ENCODE data around the gene RGL1.
"Not testable (repeated sequence)": the region's sequence is repeated elsewhere in the genome, so short reads cannot be mapped to it uniquely, and the experiment has no call there.

RGL1 gene

GRCh38 chr1:183785921-183786320, 19.0 kb upstream of the RGL1 start:
- not testable (repeated sequence) for DNase-seq (ENCODE audit: low spot score)

GRCh38 chr1:183787704-183788103, 17.2 kb upstream of the RGL1 start:
- DNase-seq (ENCODE audit: low spot score) = no peak

- no peak for DNase-seq (ENCODE audit: low spot score)
Observed at GRCh38 chr1:183791319-183791718, 13.6 kb upstream of the RGL1 start.

- DNase-seq (ENCODE audit: low spot score) = no peak
Observed at GRCh38 chr1:183792300-183792699, 12.6 kb upstream of the RGL1 start.

- no peak for DNase-seq (ENCODE audit: low spot score)
Observed at GRCh38 chr1:183794088-183794487, 10.8 kb upstream of the RGL1 start.

GRCh38 chr1:183800449-183800848, 4.5 kb upstream of the RGL1 start:
- no peak for DNase-seq (ENCODE audit: low spot score)

- DNase-seq (ENCODE audit: low spot score) = no peak
Observed at GRCh38 chr1:183801649-183802048, 3.3 kb upstream of the RGL1 start.

- peak; percentile 56 for DNase-seq (ENCODE audit: low spot score)
Observed at GRCh38 chr1:183804387-183804786, 533 bp upstream of the RGL1 start.

- DNase-seq (ENCODE audit: low spot score) = no peak
Observed at GRCh38 chr1:183806125-183806524, 1.2 kb downstream of the RGL1 start.

GRCh38 chr1:183806675-183807074, 1.8 kb downstream of the RGL1 start:
- no peak for DNase-seq (ENCODE audit: low spot score)

GRCh38 chr1:183807549-183808168, 2.7 kb downstream of the RGL1 start:
- no peak for DNase-seq (ENCODE audit: low spot score)

GRCh38 chr1:183808296-183809027, 3.5 kb downstream of the RGL1 start:
- no peak for DNase-seq (ENCODE audit: low spot score)

- DNase-seq (ENCODE audit: low spot score) = no peak
Observed at GRCh38 chr1:183810121-183810520, 5.2 kb downstream of the RGL1 start.

GRCh38 chr1:183810756-183811544, 6.0 kb downstream of the RGL1 start:
- no peak for DNase-seq (ENCODE audit: low spot score)

GRCh38 chr1:183812128-183812527, 7.2 kb downstream of the RGL1 start:
- DNase-seq (ENCODE audit: low spot score) = no peak

GRCh38 chr1:183812686-183813569, 8.0 kb downstream of the RGL1 start:
- no peak for DNase-seq (ENCODE audit: low spot score)

- no peak for DNase-seq (ENCODE audit: low spot score)
Observed at GRCh38 chr1:183814121-183814681, 9.3 kb downstream of the RGL1 start.

GRCh38 chr1:183816110-183816509, 11.2 kb downstream of the RGL1 start:
- no peak for DNase-seq (ENCODE audit: low spot score)

- no peak for DNase-seq (ENCODE audit: low spot score)
Observed at GRCh38 chr1:183817576-183818288, 12.8 kb downstream of the RGL1 start.

GRCh38 chr1:183819059-183819458, 14.1 kb downstream of the RGL1 start:
- DNase-seq (ENCODE audit: low spot score) = no peak

- no peak for DNase-seq (ENCODE audit: low spot score)
Observed at GRCh38 chr1:183821309-183821888, 16.5 kb downstream of the RGL1 start.

All from ecto neural progenitor cell (in vitro differentiated cells).